Airway epithelial cell (primary cell): ENCODE results near the gene UNC93A. TPM values are rescaled to one million over a fixed set of nuclear protein-coding genes. Genes with fewer than 3 reads are reported as not detected.

ENCODE experiments used
- total RNA-seq: library from RNA; depleted of rRNA; stranded (reverse); fragments of >200 nt; gene quantifications from 2 replicates; pipeline ENCODE4 v1.2.3, GENCODE V29; 2015

UNC93A gene
- not detected in 2 replicates for total RNA-seq

GRCh38 chr6:167290786-167291622, at the start of gene UNC93A:
Gene UNC93A, plus strand, starts transcription at chr6:167291315. Its CDS starts 175 bp downstream, at chr6:167291490.

Other genes with a start within 250 kb of the UNC93A start
- not detected in 2 replicates for gene CCR6, start 168.2 kb upstream of the UNC93A start, total RNA-seq
- not detected in 2 replicates for gene GPR31, start 133.3 kb upstream of the UNC93A start, total RNA-seq
- not detected in 2 replicates for gene TTLL2, start 33.8 kb downstream of the UNC93A start, total RNA-seq